ENCODE results near the gene SMAGP. TPM values are rescaled to one million over a fixed set of nuclear protein-coding genes. Genes with fewer than 3 reads are reported as not detected.

Gene SMAGP
- polyA plus RNA-seq, 1 donor (not counting 4 experiments of a cell fraction or from before 2014, with no cell fraction given), result 52.1 TPM

DNA sequence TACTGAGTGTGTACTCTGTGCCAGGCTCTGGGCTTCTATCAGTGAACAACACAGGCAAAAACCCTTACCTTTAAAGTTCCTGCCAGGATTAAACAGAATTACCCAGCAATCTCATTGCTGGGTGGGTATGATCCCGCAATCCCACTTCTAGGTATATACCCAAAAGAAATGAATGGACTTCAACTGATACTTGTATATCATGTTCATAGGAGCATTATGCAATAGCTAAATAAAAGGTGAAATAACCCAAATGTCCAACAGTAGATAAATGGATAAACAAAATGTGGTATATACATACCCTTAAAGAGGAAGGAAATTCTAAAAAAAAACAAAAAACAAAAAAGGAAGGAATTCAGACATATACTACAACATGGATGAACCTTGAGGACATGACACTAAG lies 16.9 kb downstream of the SMAGP start:
- dilution Hi-C loops (cut with MboI; ENCODE audit: extremely low pct_ligation_motif_present, low sequenced_read_pairs), result no loop called here
- Histone ChIP-seq H3K4me2 (ENCODE audit: control insufficient read depth, extremely low read depth, insufficient read depth, low read depth, low read length) (no peak overlapping the region), H3K9me1 (ENCODE audit: control insufficient read depth, extremely low read depth, insufficient read depth, low read length) (no peaks in the 10 kb centered on the region), H3K9ac (ENCODE audit: control insufficient read depth, extremely low read depth, insufficient read depth, low read length) (no peak overlapping the region), H3K4me1 (ENCODE audit: control insufficient read depth, extremely low read depth, insufficient read depth, low read length) (no peaks in the 10 kb centered on the region), H4K20me1 (ENCODE audit: control insufficient read depth, extremely low read depth, insufficient read depth, low read length) (no peaks in the 10 kb centered on the region), H3K79me2 (ENCODE audit: control insufficient read depth, insufficient read depth, low read length) (peaks cover 5% of the 10 kb centered on the region), H3K27me3 (ENCODE audit: control insufficient read depth, extremely low read depth, insufficient read depth, low read length) (no peaks in the 10 kb centered on the region), H3K27ac (ENCODE audit: control insufficient read depth, insufficient read depth, low read length) (no peak overlapping the region), H3K36me3 (ENCODE audit: control insufficient read depth in 2 of 2, extremely low read depth in 1 of 2, insufficient read depth in 2 of 2, low read length in 2 of 2) (peaks cover 3 to 5% of the 10 kb centered on the region in 2 experiments), H2AFZ (ENCODE audit: control insufficient read depth, low read length) (no peak overlapping the region), H3K4me3 (ENCODE audit: control insufficient read depth in 2 of 3, extremely low read depth in 1 of 3, insufficient read depth in 2 of 3, low read depth in 1 of 3, low read length in 3 of 3) (no peak overlapping the region), H3K9me3 (ENCODE audit: control insufficient read depth, low read depth, low read length) (no peaks in the 10 kb centered on the region)
- DNase-seq (ENCODE audit: low read depth, low spot score) (no peak), FAIRE-seq (no peak)
- TF ChIP-seq EZH2 (IDR thresholded peaks at IDR 0.05; ENCODE audit: low read length), result no peak
- TF ChIP-seq CTCF (optimal IDR thresholded peaks at IDR 0.05 in 1 of 3, IDR thresholded peaks at IDR 0.05 in 1 of 3, conservative IDR thresholded peaks at IDR 0.05 in 1 of 3; ENCODE audit: extremely low read depth in 1 of 3, insufficient read depth in 2 of 3, low read length in 3 of 3), result no peak

- TF ChIP-seq CTCF (optimal IDR thresholded peaks at IDR 0.05 in 1 of 3, IDR thresholded peaks at IDR 0.05 in 1 of 3, conservative IDR thresholded peaks at IDR 0.05 in 1 of 3; ENCODE audit: extremely low read depth in 1 of 3, insufficient read depth in 2 of 3, low read length in 3 of 3) (no peak), EZH2 (IDR thresholded peaks at IDR 0.05; ENCODE audit: low read length) (no peak)
- DNase-seq (ENCODE audit: low read depth, low spot score) (no peak), FAIRE-seq (no peak)
- Histone ChIP-seq H3K79me2 (ENCODE audit: control insufficient read depth, insufficient read depth, low read length) (peaks cover 5% of the 10 kb centered on the region), H3K27me3 (ENCODE audit: control insufficient read depth, extremely low read depth, insufficient read depth, low read length) (no peaks in the 10 kb centered on the region), H3K36me3 (ENCODE audit: control insufficient read depth in 2 of 2, extremely low read depth in 1 of 2, insufficient read depth in 2 of 2, low read length in 2 of 2) (peaks cover 22 to 30% of the 10 kb centered on the region in 2 experiments), H3K4me3 (ENCODE audit: control insufficient read depth in 2 of 3, extremely low read depth in 1 of 3, insufficient read depth in 2 of 3, low read depth in 1 of 3, low read length in 3 of 3) (no peak overlapping the region), H3K9ac (ENCODE audit: control insufficient read depth, extremely low read depth, insufficient read depth, low read length) (no peak overlapping the region), H3K9me3 (ENCODE audit: control insufficient read depth, low read depth, low read length) (no peaks in the 10 kb centered on the region), H3K27ac (ENCODE audit: control insufficient read depth, insufficient read depth, low read length) (no peak overlapping the region), H3K4me1 (ENCODE audit: control insufficient read depth, extremely low read depth, insufficient read depth, low read length) (peaks cover 3% of the 10 kb centered on the region), H4K20me1 (ENCODE audit: control insufficient read depth, extremely low read depth, insufficient read depth, low read length) (no peaks in the 10 kb centered on the region), H3K4me2 (ENCODE audit: control insufficient read depth, extremely low read depth, insufficient read depth, low read depth, low read length) (no peak overlapping the region), H3K9me1 (ENCODE audit: control insufficient read depth, extremely low read depth, insufficient read depth, low read length) (no peaks in the 10 kb centered on the region), H2AFZ (ENCODE audit: control insufficient read depth, low read length) (no peak overlapping the region)
- dilution Hi-C loops (cut with MboI; ENCODE audit: extremely low pct_ligation_motif_present, low sequenced_read_pairs), result no loop called here
These were observed 22.6 kb downstream of the SMAGP start for GRCh38 chr12:51247523-51248206.
